Right atrium auricular region (tissue), 2 donors: ENCODE measurements around the gene SNAPC5. TPM values are rescaled to one million over a fixed set of nuclear protein-coding genes. Genes with fewer than 3 reads are reported as not detected.
A peak's percentile ranks its signal among the peaks of the same experiment; 100 is the strongest.

ENCODE experiments used
- DNase-seq: peaks from one replicate; pipeline ENCODE4 v3.0.0-alpha.2; 2019; ENCODE audit warnings: low spot score
- H3K27ac ChIP-seq, 2 donors: fragments of 200-600 bp; sonication (generic); 1 replicate in 1 of 2; 2 replicates in 1 of 2; pipeline ENCODE4 v1.5.1; 2016 to 2019
- H3K27me3 ChIP-seq, 2 donors: fragments of 200-600 bp; sonication (generic); one replicate each; pipeline versions ENCODE4 v1.5.1 to v1.6.0; 2017 to 2019
- H3K36me3 ChIP-seq: fragments of 200-600 bp; sonication (generic); one replicate; pipeline ENCODE4 v1.5.1; 2016
- H3K4me1 ChIP-seq, 2 donors: fragments of 200-600 bp; sonication (generic); one replicate each; pipeline versions ENCODE4 v1.5.1 to v1.6.0; 2017 to 2019
- H3K4me3 ChIP-seq, 2 donors: fragments of 200-600 bp; sonication (generic); 1 replicate in 1 of 2; 2 replicates in 1 of 2; pipeline ENCODE4 v1.5.1; 2017 to 2019; ENCODE audit warnings: mild to moderate bottlenecking in 1 of 2, moderate library complexity in 1 of 2
- H3K9me3 ChIP-seq, 2 donors: fragments of 200-600 bp; sonication (generic); one replicate each; pipeline ENCODE4 v1.5.1; 2019
- CTCF ChIP-seq, 2 donors: fragments of 200-600 bp; sonication (generic); IDR thresholded peaks; one replicate each; pipeline ENCODE4 v1.5.1; 2019; ENCODE audit warnings: antibody characterized with exemption in 2 of 2
- total RNA-seq, 2 donors: library from RNA; depleted of rRNA; stranded (reverse); fragments of >200 nt; gene quantifications; one replicate each; pipeline ENCODE4 v1.1.0, GENCODE V29; 2016

Gene SNAPC5
- total RNA-seq, 2 donors from 2014 or later = 27.6 to 35.3 TPM

- H3K4me1 ChIP-seq = peaks cover 0 to 23% of the 10 kb centered on the region in 2 donors
- H3K9me3 ChIP-seq = no peaks in the 10 kb centered on the region
- DNase-seq = peak; percentile 49
- peaks cover 77% of the 10 kb centered on the region for H3K36me3 ChIP-seq
- H3K4me3 ChIP-seq = peak overlapping the region; percentile 85 to 90
- no peaks in the 10 kb centered on the region for H3K27me3 ChIP-seq
- no peak for TF ChIP-seq CTCF (IDR thresholded peaks at IDR 0.05)
- peak overlapping the region; percentile 85 to 86 for H3K27ac ChIP-seq
Measured at GRCh38 chr15:66496951-66497501, 536 bp downstream of the SNAPC5 start.

DNA sequence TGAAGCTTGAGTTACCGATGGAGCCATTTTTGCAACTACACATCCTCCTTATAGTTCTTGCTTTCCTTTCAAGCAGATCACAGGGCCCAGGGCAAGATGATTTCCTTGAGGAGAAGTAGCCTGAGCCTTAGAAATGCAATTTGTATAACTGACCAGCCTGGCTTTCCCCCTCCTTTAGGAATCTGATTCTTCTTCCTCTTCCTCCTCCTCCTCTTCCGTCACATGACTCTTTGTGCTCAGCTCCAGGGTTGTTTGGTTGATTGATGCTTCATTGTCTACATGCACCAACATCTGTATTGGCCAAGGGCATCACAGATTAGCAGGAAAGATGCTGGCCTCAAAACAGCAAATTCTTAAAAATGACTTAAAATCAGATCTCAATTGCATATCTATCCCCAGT is 3.3 kb downstream of the SNAPC5 start:
- TF ChIP-seq CTCF (IDR thresholded peaks at IDR 0.05) = no peak
- Histone ChIP-seq H3K4me3 (no peak overlapping the region), H3K4me1 (peaks cover 0 to 30% of the 10 kb centered on the region in 2 donors), H3K9me3 (no peaks in the 10 kb centered on the region), H3K36me3 (peaks cover 77% of the 10 kb centered on the region), H3K27ac (no peak overlapping the region), H3K27me3 (no peaks in the 10 kb centered on the region)
- DNase-seq = peak; percentile 28

GRCh38 chr15:66491846-66492245 is 5.7 kb downstream of the SNAPC5 start:
- Histone ChIP-seq H3K4me1 (peaks cover 0 to 20% of the 10 kb centered on the region in 2 donors), H3K27ac (peak overlapping the region in 1 of 2 donors; percentile 10), H3K36me3 (peaks cover 78% of the 10 kb centered on the region), H3K27me3 (no peaks in the 10 kb centered on the region), H3K9me3 (no peaks in the 10 kb centered on the region), H3K4me3 (no peak overlapping the region)
- TF ChIP-seq CTCF (IDR thresholded peaks at IDR 0.05) = no peak
- DNase-seq = no peak

- Histone ChIP-seq H3K9me3 (no peaks in the 10 kb centered on the region), H3K27ac (no peak overlapping the region), H3K27me3 (no peaks in the 10 kb centered on the region), H3K4me3 (no peak overlapping the region), H3K4me1 (peaks cover 0 to 9% of the 10 kb centered on the region in 2 donors), H3K36me3 (peaks cover 72% of the 10 kb centered on the region)
- no peak for DNase-seq
- TF ChIP-seq CTCF (IDR thresholded peaks at IDR 0.05) = no peak
Measured at GRCh38 chr15:66489179-66489791, 8.3 kb downstream of the SNAPC5 start.

DNA sequence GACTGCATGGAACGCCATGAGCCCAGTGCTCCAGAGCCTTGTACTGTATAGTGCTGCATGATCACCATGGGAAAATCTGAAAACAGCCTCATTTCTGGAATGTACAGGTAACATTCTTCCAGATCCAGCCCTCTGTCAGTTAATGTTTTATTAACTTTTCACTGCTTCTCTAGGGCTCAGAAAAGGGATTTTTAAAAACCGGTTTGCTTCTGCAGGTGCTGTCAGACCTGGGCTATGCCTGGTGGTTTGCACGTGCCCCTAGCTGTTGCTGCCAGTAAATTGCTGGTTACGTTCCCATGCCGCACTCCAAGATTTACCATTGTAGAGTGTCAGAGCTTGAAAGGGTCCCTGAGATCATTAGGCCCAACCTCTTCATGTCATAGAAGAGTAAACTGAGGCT is 9.0 kb downstream of the SNAPC5 start:
- Histone ChIP-seq H3K4me3 (no peak overlapping the region), H3K36me3 (peaks cover 64% of the 10 kb centered on the region), H3K27ac (no peak overlapping the region), H3K9me3 (no peaks in the 10 kb centered on the region), H3K4me1 (peaks cover 0 to 9% of the 10 kb centered on the region in 2 donors), H3K27me3 (no peaks in the 10 kb centered on the region)
- DNase-seq = no peak
- no peak for TF ChIP-seq CTCF (IDR thresholded peaks at IDR 0.05)

- TF ChIP-seq CTCF (IDR thresholded peaks at IDR 0.05) = no peak
- H3K36me3 ChIP-seq = peaks cover 52% of the 10 kb centered on the region
Measured at GRCh38 chr15:66486887-66487286, 10.7 kb downstream of the SNAPC5 start.

More at GRCh38 chr15:66486887-66487286, 10.7 kb downstream of the SNAPC5 start:
- no peak for DNase-seq
- Histone ChIP-seq H3K27me3 (no peaks in the 10 kb centered on the region), H3K9me3 (no peaks in the 10 kb centered on the region), H3K4me1 (peaks cover 0 to 15% of the 10 kb centered on the region in 2 donors), H3K4me3 (no peak overlapping the region), H3K27ac (no peak overlapping the region)
